ENCODE results near the gene ST6GALNAC3. TPM values are rescaled to one million over a fixed set of nuclear protein-coding genes. Genes with fewer than 3 reads are reported as not detected.

ST6GALNAC3 gene
- total RNA-seq, 1 donor from 2014 or later: 4.7 TPM

- H3K4me1 Mint-ChIP-seq (ENCODE audit: low read depth): peaks cover 5% of the 10 kb centered on the region
- no peak overlapping the region for H3K27ac Mint-ChIP-seq (ENCODE audit: unreplicated experiment)
- no peak for TF ChIP-seq CTCF (IDR thresholded peaks at IDR 0.05)
- no peaks in the 10 kb centered on the region for H3K36me3 Mint-ChIP-seq (ENCODE audit: low read depth)
- no peak for DNase-seq (ENCODE audit: low spot score)
- H3K27me3 Mint-ChIP-seq (ENCODE audit: low read depth): no peaks in the 10 kb centered on the region
- no peaks in the 10 kb centered on the region for H3K9me3 Mint-ChIP-seq (ENCODE audit: low read depth)
- H3K4me3 Mint-ChIP-seq (ENCODE audit: unreplicated experiment): no peak overlapping the region
Measured at GRCh38 chr1:76281306-76281705, 206.8 kb downstream of the ST6GALNAC3 start.

GRCh38 chr1:76284842-76285241 lies 210.3 kb downstream of the ST6GALNAC3 start:
- no peaks in the 10 kb centered on the region for H3K9me3 Mint-ChIP-seq (ENCODE audit: low read depth)
- no peak overlapping the region for H3K27ac Mint-ChIP-seq (ENCODE audit: unreplicated experiment)
- no peaks in the 10 kb centered on the region for H3K4me1 Mint-ChIP-seq (ENCODE audit: low read depth)
- DNase-seq (ENCODE audit: low spot score): no peak
- H3K36me3 Mint-ChIP-seq (ENCODE audit: low read depth): no peaks in the 10 kb centered on the region
- H3K27me3 Mint-ChIP-seq (ENCODE audit: low read depth): no peaks in the 10 kb centered on the region
- no peak overlapping the region for H3K4me3 Mint-ChIP-seq (ENCODE audit: unreplicated experiment)
- no peak for TF ChIP-seq CTCF (IDR thresholded peaks at IDR 0.05)

GRCh38 chr1:76285578-76286135 lies 211.1 kb downstream of the ST6GALNAC3 start:
- Mint-ChIP-seq H3K9me3 (ENCODE audit: low read depth) (no peaks in the 10 kb centered on the region), H3K36me3 (ENCODE audit: low read depth) (no peaks in the 10 kb centered on the region), H3K4me3 (ENCODE audit: unreplicated experiment) (no peak overlapping the region), H3K27ac (ENCODE audit: unreplicated experiment) (no peak overlapping the region), H3K27me3 (ENCODE audit: low read depth) (no peaks in the 10 kb centered on the region), H3K4me1 (ENCODE audit: low read depth) (no peaks in the 10 kb centered on the region)
- no peak for TF ChIP-seq CTCF (IDR thresholded peaks at IDR 0.05)
- no peak for DNase-seq (ENCODE audit: low spot score)

- DNase-seq (ENCODE audit: low spot score): no peak
- H3K4me3 Mint-ChIP-seq (ENCODE audit: unreplicated experiment): no peak overlapping the region
- H3K27me3 Mint-ChIP-seq (ENCODE audit: low read depth): no peaks in the 10 kb centered on the region
- no peaks in the 10 kb centered on the region for H3K4me1 Mint-ChIP-seq (ENCODE audit: low read depth)
- TF ChIP-seq CTCF (IDR thresholded peaks at IDR 0.05): no peak
- H3K36me3 Mint-ChIP-seq (ENCODE audit: low read depth): no peaks in the 10 kb centered on the region
- no peak overlapping the region for H3K27ac Mint-ChIP-seq (ENCODE audit: unreplicated experiment)
- H3K9me3 Mint-ChIP-seq (ENCODE audit: low read depth): no peaks in the 10 kb centered on the region
Measured at GRCh38 chr1:76287917-76288316, 213.4 kb downstream of the ST6GALNAC3 start.

- Mint-ChIP-seq H3K27ac (ENCODE audit: unreplicated experiment) (no peak overlapping the region), H3K4me3 (ENCODE audit: unreplicated experiment) (no peak overlapping the region), H3K27me3 (ENCODE audit: low read depth) (no peaks in the 10 kb centered on the region), H3K36me3 (ENCODE audit: low read depth) (no peaks in the 10 kb centered on the region), H3K9me3 (ENCODE audit: low read depth) (no peaks in the 10 kb centered on the region), H3K4me1 (ENCODE audit: low read depth) (no peaks in the 10 kb centered on the region)
- TF ChIP-seq CTCF (IDR thresholded peaks at IDR 0.05): no peak
- no peak for DNase-seq (ENCODE audit: low spot score)
Measured at GRCh38 chr1:76288758-76289483, 214.4 kb downstream of the ST6GALNAC3 start.
